ENCODE results near the gene TPM2.

TPM2 gene

GRCh38 chr9:35691757-35692301 lies 2.1 kb upstream of the TPM2 start:
- no peak for DNase-seq

GRCh38 chr9:35691334-35691650 lies 1.6 kb upstream of the TPM2 start:
- DNase-seq = no peak

- DNase-seq = peak; percentile 45 to 48
Observed at GRCh38 chr9:35690614-35691333, 1.0 kb upstream of the TPM2 start.

GRCh38 chr9:35690294-35690613 lies 529 bp upstream of the TPM2 start:
- DNase-seq = no peak

GRCh38 chr9:35688558-35689541 lies 875 bp downstream of the TPM2 start:
- peak in 1 of 2 experiments; percentile 38 for DNase-seq

GRCh38 chr9:35687972-35688557 lies 1.7 kb downstream of the TPM2 start:
- no peak for DNase-seq

GRCh38 chr9:35687306-35687705 lies 2.4 kb downstream of the TPM2 start:
- DNase-seq = no peak

GRCh38 chr9:35686222-35687203 lies 3.2 kb downstream of the TPM2 start:
- no peak for DNase-seq

GRCh38 chr9:35685506-35685905 lies 4.2 kb downstream of the TPM2 start:
- DNase-seq = no peak

GRCh38 chr9:35684921-35685320 lies 4.8 kb downstream of the TPM2 start:
- DNase-seq = no peak

- no peak for DNase-seq
Observed at GRCh38 chr9:35683323-35683722, 6.4 kb downstream of the TPM2 start.

- DNase-seq = no peak
Observed at GRCh38 chr9:35682520-35683315, 7.0 kb downstream of the TPM2 start.

GRCh38 chr9:35682051-35682450 lies 7.7 kb downstream of the TPM2 start:
- no peak for DNase-seq

GRCh38 chr9:35681341-35682002 lies 8.3 kb downstream of the TPM2 start:
- DNase-seq = no peak

- no peak for DNase-seq
Observed at GRCh38 chr9:35680331-35681105, 9.2 kb downstream of the TPM2 start.

- no peak for DNase-seq
Observed at GRCh38 chr9:35679766-35680330, 9.9 kb downstream of the TPM2 start.

- DNase-seq = no peak
Observed at GRCh38 chr9:35679091-35679490, 10.6 kb downstream of the TPM2 start.

GRCh38 chr9:35675732-35676392 lies 13.9 kb downstream of the TPM2 start:
- peak; percentile 60 to 65 for DNase-seq

GRCh38 chr9:35675204-35675603 lies 14.5 kb downstream of the TPM2 start:
- DNase-seq = no peak
